Measurements from ENCODE around the gene CRIP2.

CRIP2 gene

GRCh38 chr14:105439710-105440553, 34.7 kb upstream of the CRIP2 start:
- H3K79me2 ChIP-seq (ENCODE audit: insufficient read depth, low read length), result peaks cover 78% of the 10 kb centered on the region
- H4K20me1 ChIP-seq (ENCODE audit: insufficient read depth, low read length), result peaks cover 79% of the 10 kb centered on the region
- no peaks in the 10 kb centered on the region for H3K9me3 ChIP-seq (ENCODE audit: insufficient read depth, low read length, severe bottlenecking)
- DNase-seq (no peak), ATAC-seq (ENCODE audit: insufficient read depth, low read depth) (no peak; the same call in 2 of the 3 replicates)
- no peak overlapping the region for H3K9ac ChIP-seq (ENCODE audit: low read depth, low read length)
- H2AFZ ChIP-seq (ENCODE audit: low read depth, low read length), result no peak overlapping the region
- no peak overlapping the region for H3K4me3 ChIP-seq (ENCODE audit: low read depth in 1 of 2, low read length in 2 of 2)
- no peak overlapping the region for H3K27ac ChIP-seq (ENCODE audit: low read length)
- peaks cover 71% of the 10 kb centered on the region for H3K36me3 ChIP-seq (ENCODE audit: insufficient read depth, low read length)
- H3K4me1 ChIP-seq (ENCODE audit: insufficient read depth, low read length), result no peaks in the 10 kb centered on the region
- H3K27me3 ChIP-seq (ENCODE audit: insufficient read depth, low read length, poor library complexity), result no peaks in the 10 kb centered on the region
- H3K4me2 ChIP-seq (ENCODE audit: insufficient read depth, low read length), result no peak overlapping the region
- TF ChIP-seq EZH2 (IDR thresholded peaks at IDR 0.05; ENCODE audit: borderline replicate concordance, low read depth, low read length, severe bottlenecking), result no peak
- no peak for TF ChIP-seq CTCF (IDR thresholded peaks at IDR 0.05; ENCODE audit: borderline replicate concordance, extremely low read depth, low read length, poor library complexity, severe bottlenecking)

GRCh38 chr14:105440554-105440900, 34.1 kb upstream of the CRIP2 start:
- peaks cover 76% of the 10 kb centered on the region for H3K36me3 ChIP-seq (ENCODE audit: insufficient read depth, low read length)
- H3K9ac ChIP-seq (ENCODE audit: low read depth, low read length), result no peak overlapping the region
- no peaks in the 10 kb centered on the region for H3K27me3 ChIP-seq (ENCODE audit: insufficient read depth, low read length, poor library complexity)
- H3K4me1 ChIP-seq (ENCODE audit: insufficient read depth, low read length), result no peaks in the 10 kb centered on the region
- no peak overlapping the region for H3K4me2 ChIP-seq (ENCODE audit: insufficient read depth, low read length)
- no peak for ATAC-seq (ENCODE audit: insufficient read depth, low read depth)
- TF ChIP-seq EZH2 (IDR thresholded peaks at IDR 0.05; ENCODE audit: borderline replicate concordance, low read depth, low read length, severe bottlenecking) (no peak), CTCF (IDR thresholded peaks at IDR 0.05; ENCODE audit: borderline replicate concordance, extremely low read depth, low read length, poor library complexity, severe bottlenecking) (no peak)
- no peak overlapping the region for H3K27ac ChIP-seq (ENCODE audit: low read length)
- peaks cover 79% of the 10 kb centered on the region for H4K20me1 ChIP-seq (ENCODE audit: insufficient read depth, low read length)
- peaks cover 78% of the 10 kb centered on the region for H3K79me2 ChIP-seq (ENCODE audit: insufficient read depth, low read length)
- H3K9me3 ChIP-seq (ENCODE audit: insufficient read depth, low read length, severe bottlenecking), result no peaks in the 10 kb centered on the region
- no peak overlapping the region for H2AFZ ChIP-seq (ENCODE audit: low read depth, low read length)
- no peak for DNase-seq
- no peak overlapping the region for H3K4me3 ChIP-seq (ENCODE audit: low read depth in 1 of 2, low read length in 2 of 2)

DNA sequence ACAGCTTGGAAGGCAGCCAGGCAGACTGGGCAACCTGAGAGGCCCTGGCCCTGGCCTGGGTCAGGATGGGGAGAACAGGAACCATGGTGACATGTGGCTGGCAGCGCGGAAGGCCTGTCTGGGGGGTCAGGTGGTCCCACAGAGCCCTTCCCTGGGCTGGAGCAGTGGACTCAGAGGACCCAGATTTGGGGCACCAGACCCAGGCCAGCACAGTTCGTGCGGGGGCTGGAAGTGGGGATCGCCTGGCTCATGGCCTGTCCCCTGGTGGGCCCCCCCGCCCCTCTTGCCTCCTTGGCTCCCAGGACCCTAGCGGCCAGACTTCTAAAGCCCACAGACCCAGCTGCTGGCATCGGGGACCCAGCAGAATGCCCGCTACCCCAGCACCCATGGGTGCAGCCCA, 33.6 kb upstream of the CRIP2 start:
- Histone ChIP-seq H3K4me1 (ENCODE audit: insufficient read depth, low read length) (no peaks in the 10 kb centered on the region), H3K27me3 (ENCODE audit: insufficient read depth, low read length, poor library complexity) (no peaks in the 10 kb centered on the region), H3K4me2 (ENCODE audit: insufficient read depth, low read length) (no peak overlapping the region), H3K36me3 (ENCODE audit: insufficient read depth, low read length) (peaks cover 81% of the 10 kb centered on the region), H2AFZ (ENCODE audit: low read depth, low read length) (no peak overlapping the region), H3K27ac (ENCODE audit: low read length) (no peak overlapping the region), H3K9me3 (ENCODE audit: insufficient read depth, low read length, severe bottlenecking) (no peaks in the 10 kb centered on the region), H4K20me1 (ENCODE audit: insufficient read depth, low read length) (peaks cover 80% of the 10 kb centered on the region), H3K9ac (ENCODE audit: low read depth, low read length) (no peak overlapping the region), H3K4me3 (ENCODE audit: low read depth in 1 of 2, low read length in 2 of 2) (no peak overlapping the region), H3K79me2 (ENCODE audit: insufficient read depth, low read length) (peaks cover 78% of the 10 kb centered on the region)
- no peak for ATAC-seq (ENCODE audit: insufficient read depth, low read depth)
- no peak for DNase-seq
- TF ChIP-seq CTCF (IDR thresholded peaks at IDR 0.05; ENCODE audit: borderline replicate concordance, extremely low read depth, low read length, poor library complexity, severe bottlenecking) (no peak), EZH2 (IDR thresholded peaks at IDR 0.05; ENCODE audit: borderline replicate concordance, low read depth, low read length, severe bottlenecking) (no peak)
